Stimulated activated naive CD4-positive, alpha-beta T cell treated with Interleukin-2 at 50 U/mL for 16 hours (primary cell): Measurements from ENCODE around the gene OLA1.

Experiments used
- DNase-seq: peaks from one replicate; lab custom pipeline; 2025; lab: John Stamatoyannopoulos, UW

OLA1 gene

DNA sequence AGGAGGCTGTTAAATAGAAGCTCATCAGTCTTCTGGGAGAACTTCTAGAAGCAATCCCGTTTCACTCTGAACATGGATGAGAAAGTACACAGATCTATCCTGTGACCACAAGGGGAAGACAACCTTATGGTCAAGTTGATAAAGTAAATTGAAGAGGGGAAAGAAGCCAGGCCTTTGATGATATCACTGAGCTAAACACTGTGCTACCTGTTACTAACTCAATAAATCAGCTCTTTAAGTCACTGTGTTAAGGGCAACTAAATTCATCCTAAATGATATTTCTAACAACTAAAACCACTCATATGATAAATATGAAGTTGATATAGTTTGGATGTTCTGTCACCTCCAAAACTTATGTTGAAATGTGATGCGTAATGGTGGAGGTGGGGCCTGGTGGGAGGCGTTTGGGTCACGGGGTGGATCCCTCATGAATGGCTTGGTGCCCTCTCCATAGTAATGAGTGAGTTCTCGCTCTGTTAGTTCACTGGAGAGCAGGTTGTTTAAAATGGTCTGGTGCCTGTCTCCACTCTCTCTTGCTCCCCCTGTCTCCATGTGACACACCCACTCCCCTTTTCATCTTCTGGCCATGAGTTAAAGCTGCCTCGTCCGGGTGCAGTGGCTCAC is 23.6 kb downstream of the OLA1 start:
- DNase-seq, result no peak

- no peak for DNase-seq
Observed at GRCh38 chr2:174224125-174224524, 24.2 kb downstream of the OLA1 start.

DNA sequence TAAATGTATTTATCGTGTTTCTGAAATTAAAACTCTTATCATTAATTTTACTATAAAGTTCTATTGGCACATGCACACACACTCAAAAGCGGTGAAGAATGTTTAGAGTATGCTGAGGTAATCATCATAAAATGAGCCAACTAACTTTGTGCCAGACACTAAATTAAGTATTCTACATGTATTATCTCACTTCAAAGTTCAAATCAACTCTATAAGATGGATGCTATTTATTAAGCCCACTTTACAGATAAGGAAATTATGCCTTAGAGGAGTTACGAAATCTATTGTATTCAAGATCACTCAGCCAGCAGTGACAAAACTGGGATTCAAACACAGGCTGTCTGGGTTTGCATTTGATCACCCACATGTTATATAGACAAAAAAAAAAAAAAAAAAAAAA is 24.9 kb downstream of the OLA1 start:
- no peak for DNase-seq

DNA sequence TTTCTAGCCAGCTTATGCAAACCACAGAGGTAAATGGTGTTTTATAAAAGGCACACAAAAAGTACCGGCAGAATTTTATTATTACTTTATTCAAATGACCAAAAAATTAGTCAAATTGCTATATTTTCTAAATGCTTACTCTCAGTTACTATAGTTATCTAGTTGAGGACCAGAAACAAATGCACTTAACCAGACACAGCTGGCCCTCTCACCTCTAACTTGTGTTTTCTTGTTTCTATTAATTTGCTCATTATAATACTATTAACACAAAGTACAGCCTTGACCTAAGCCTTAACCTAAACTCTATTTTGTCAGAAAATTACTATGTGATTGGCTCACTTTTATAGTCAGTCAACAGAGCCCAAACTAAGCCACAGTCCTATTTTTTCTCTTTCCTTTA is 26.2 kb downstream of the OLA1 start:
- no peak for DNase-seq

DNA sequence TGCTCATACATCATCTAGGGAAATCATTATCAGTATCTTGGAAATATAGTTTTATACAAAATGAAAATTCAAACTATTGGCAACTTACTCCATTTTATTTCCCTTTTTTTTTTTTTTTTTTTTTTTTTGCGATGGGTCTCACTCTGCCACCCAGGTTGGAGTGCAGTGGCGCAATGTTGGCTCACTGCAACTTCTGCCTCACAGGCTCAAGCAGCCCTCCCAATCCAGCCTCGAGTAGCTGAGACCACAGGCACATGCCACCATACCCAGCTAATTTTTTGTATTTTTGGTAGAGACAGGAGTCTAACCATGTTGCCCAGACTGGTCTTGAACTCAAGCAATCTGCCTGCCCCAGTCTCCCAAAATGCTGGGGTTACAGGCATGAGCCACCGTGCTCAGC is 29.0 kb downstream of the OLA1 start:
- no peak for DNase-seq

DNA sequence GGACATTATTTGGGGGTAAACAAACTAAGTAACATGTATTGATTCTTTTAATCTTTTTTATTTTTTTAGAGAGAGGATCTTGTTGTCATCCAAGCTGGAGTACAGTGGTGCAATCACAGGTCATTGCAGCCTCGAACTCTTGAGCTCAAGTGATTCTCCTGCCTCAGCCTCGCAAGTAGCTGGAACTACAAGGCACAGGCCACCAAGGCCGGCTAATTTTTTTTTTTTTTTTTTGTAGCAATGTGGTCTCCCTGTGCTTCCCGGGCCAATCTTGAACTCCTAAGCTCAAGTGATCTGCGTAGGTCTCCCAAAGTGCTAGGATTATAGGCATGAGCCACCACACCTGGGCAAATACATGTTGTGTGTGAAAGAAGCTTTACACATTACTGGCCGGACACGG is 29.6 kb downstream of the OLA1 start:
- no peak for DNase-seq

DNA sequence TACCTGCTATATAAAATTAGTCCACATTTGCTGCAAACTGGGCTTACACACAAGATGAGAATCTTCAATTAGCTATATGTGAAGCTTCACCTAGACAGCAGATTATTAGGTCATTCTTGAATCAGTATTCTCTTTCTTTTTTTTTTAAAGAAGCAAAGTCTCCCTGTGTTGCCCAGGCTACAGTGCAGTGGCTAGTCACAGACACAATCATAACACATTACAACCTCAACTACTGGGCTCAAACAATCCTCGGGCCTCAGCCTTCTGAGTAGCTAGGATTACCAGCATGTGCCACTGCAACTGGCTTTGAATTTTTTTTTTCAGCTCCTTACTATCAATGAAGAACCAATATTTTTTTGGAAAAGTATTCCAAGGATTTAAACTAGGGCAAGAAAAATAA is 30.5 kb downstream of the OLA1 start:
- DNase-seq, result no peak

DNA sequence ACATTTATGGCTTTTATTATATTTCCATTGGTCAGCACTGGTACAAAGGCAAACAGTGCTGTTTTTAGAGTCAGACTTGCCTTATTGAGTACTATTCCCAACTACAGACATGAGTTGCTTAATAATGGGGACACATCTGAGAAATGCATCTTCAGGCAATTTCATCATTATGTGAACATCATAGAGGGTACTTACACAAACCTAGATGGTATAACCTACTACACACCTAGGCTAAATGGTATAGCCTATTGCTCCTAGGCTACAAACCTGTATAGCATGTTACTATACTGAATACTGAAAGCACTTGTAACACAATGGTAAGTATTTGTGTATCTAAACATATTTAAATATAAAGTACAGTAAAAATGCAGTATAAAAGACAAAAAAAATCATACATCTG is 36.4 kb downstream of the OLA1 start:
- DNase-seq, result no peak

DNA sequence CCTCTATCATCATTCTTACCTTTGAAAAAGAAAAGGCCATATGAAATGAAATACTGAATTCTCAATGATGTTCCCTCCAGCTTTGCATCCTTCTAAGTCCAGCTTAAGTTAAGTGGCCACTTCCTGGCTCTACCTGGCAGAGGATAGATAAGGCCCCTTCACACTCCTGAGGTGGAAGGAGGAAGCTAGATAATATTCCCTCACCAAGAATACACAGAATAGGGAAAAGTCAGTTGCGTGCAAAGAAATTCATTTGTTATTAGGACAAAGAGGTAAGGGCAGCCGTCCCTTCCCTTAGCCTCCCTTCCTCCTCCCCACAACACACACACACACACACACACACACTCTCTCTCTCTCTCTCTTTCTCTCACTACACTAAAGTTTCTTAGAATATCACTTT is 37.5 kb downstream of the OLA1 start:
- no peak for DNase-seq

GRCh38 chr2:174209325-174209724 is 39.0 kb downstream of the OLA1 start:
- DNase-seq, result no peak

DNA sequence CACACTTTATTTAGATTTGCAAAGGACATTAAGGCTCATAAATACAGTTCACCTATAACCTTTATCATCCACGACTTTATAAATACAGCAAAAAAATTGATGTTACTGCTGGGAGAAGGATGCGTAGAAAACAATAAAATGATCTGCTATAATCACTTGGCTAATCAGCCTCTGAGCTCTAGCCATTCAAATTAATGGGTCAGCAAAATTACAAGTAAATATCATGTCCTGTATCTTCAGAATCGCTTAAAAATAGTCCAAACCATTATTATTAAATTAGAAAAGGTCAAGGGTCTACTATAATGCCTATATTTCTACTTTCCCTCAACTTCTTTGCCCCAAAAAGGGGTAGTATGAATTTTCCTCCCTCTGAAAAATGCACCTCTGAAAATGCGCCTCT is 40.3 kb downstream of the OLA1 start:
- no peak for DNase-seq

DNA sequence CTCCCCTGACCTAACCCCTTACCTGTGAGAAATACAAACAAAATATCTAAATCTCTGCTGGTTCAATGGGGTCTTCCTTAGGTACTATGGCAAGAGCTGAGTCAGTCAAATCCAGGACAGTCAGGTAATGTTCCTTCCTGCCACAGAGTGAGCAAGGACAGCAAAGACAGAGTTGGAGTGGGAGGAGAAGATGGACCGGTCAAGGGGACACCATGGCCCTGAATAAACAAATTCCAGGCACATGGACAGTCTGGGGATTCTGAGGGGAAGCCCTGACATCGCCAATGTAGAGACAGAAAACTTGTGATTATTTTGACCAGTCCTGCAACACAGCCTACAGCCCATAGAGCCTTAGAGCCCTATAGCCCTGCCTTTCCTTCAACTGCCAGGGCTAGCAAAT is 42.8 kb downstream of the OLA1 start:
- DNase-seq, result no peak

GRCh38 chr2:174202188-174202587 is 46.1 kb downstream of the OLA1 start:
- no peak for DNase-seq

GRCh38 chr2:174198846-174199564 is 49.3 kb downstream of the OLA1 start:
- no peak for DNase-seq

DNA sequence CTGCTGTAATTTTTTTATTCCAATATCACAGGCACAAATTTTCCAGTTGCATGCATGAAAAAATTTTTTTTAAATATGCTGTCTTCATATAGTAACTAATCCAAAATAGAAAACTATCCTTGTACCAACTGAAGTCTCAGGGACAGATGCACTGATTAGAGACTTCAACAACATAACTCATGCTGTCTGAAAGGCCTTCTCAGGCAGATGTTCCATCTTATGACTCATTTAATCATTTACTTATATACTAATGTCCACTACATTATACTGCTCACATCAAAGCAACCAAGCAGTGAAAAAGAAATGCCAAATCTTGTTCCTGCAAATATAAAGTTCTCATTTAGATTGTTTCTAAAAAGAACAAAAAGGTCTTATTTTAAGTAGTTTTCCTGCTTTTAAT is 53.1 kb downstream of the OLA1 start:
- no peak for DNase-seq

DNA sequence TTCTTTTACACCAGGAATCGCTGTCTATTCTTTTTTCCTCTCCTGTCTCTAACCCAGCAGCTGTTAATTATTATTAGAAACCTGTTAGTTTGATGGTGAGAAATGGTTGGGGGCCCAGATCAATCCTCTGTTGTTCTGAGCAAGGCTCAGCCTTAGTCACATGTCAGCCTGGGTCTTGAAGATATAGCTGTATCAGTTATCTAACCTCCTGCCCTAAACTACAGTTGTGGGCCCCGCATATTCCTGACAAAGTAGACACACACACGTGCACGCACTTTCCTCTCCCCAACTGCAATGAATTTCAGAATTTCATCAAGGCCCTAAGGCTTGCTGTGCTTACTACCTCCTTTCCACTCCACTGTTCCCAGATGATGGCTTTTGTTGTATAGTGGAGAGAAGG is 54.6 kb downstream of the OLA1 start:
- DNase-seq, result no peak

GRCh38 chr2:174192664-174193063 is 55.7 kb downstream of the OLA1 start:
- no peak for DNase-seq

GRCh38 chr2:174191342-174192074 is 56.8 kb downstream of the OLA1 start:
- DNase-seq, result no peak

DNA sequence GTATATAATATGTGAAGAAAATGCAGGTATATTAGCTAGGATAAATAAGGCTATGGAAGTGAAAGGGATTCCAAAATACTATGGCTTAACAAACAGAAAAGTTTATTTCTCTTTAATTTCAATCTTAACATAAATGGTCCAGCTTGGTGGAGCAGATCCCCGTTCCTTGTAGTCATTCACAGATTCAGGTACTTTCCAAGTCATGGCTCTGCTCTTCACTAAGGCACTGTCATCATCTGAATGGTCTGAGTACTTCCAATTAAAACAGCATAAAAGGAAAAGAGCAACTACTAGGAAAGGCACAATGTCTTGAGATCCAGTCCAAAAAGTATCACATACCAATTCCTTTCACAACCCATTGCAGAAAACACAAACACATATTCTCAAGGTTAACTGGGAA is 63.4 kb downstream of the OLA1 start:
- DNase-seq, result no peak

DNA sequence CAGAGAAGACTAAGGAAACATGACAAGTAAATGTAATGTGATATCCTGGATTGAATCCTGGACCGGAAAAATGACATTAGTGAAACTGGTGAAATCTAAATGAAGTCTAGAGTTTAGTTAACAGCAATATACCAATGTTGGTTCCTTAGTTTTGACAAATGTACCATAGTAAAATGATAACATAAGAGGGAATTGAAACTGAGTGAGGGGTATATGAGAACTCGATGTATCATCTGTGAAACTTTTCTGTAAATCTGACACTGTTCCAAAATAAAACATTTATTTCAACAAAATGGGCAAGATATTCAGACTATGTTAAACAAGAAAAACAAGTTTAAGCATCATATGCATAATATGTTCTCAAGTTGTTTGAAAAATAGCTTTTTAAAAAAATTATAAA is 63.8 kb downstream of the OLA1 start:
- no peak for DNase-seq

GRCh38 chr2:174183076-174183475 is 65.3 kb downstream of the OLA1 start:
- no peak for DNase-seq

DNA sequence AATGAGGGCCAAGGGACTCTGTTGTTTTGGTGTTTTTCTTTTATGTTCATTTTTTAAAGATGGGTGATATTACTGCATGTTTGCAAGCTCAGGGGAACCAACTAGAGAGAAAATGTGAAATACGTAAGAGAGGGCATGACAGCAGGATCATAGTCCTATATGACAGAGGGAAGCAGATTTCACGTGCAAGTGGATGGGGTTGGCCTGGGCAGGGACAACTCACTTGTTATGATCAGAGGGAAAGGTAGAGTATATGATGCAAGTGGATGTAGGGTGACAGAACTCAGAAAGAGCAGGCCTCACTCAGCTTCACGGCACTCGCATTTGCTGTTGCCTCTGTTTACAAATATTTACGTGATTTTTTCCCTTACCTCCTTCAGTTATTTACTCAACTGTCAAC is 67.0 kb downstream of the OLA1 start:
- DNase-seq, result no peak

DNA sequence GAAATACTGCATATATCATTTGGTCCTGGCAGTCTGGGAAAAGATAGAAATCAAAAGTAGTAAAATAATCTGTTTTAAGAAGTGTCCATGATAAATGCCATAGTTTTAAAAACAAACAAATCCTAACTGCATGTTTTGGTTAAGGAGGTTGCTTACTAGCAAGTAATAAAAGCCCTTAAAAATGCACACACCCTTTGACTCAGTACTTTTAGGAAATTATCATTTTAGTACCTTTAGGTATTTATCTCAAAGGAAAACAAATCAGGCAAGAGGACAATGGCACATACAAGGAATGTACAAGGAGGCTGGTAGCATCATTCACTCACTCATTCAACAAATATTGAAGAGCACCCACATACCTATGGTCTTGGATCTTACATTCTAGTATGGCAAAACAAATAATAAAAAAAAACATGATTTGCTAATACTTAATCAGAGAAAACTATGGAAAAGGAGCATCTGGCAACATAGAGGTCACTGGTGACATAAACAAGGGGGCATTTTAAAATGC is 67.6 kb downstream of the OLA1 start:
- DNase-seq, result no peak
